HepG2 (cell line): Measurements from ENCODE around the gene IWS1. TPM values are rescaled to one million over a fixed set of nuclear protein-coding genes. Genes with fewer than 3 reads are reported as not detected.
A peak's percentile ranks its signal among the peaks of the same experiment; 100 is the strongest.

Source experiments
- HDAC6 ChIP-seq: fragments of 200-600 bp; sonication (generic); IDR thresholded peaks from 2 replicates; pipeline ENCODE4 v1.7.0; 2017; ENCODE audit warnings: mild to moderate bottlenecking, antibody characterized with exemption, low read length, low read depth
- HOMEZ ChIP-seq: IDR thresholded peaks from 2 replicates; pipeline ENCODE4 v1.6.1; 2016; ENCODE audit warnings: low read depth
- NCOA1 ChIP-seq: sonication (generic); formaldehyde crosslinking; IDR thresholded peaks from 2 replicates; pipeline ENCODE4 v1.9.0; 2021; ENCODE audit warnings: missing genetic modification reagents
- SKIL ChIP-seq: sonication (generic); formaldehyde crosslinking; IDR thresholded peaks from 2 replicates; pipeline ENCODE4 v1.8.0; 2022; ENCODE audit warnings: missing genetic modification reagents, mild to moderate bottlenecking, moderate library complexity, borderline replicate concordance
- SMC3 ChIP-seq: IDR thresholded peaks from 2 replicates; pipeline ENCODE4 v1.6.1; 2011; ENCODE audit warnings: low read length, improper control_type of control experiment
- ZNF17 ChIP-seq: sonication (generic); formaldehyde crosslinking; IDR thresholded peaks from 2 replicates; pipeline ENCODE4 v1.5.0; 2020; ENCODE audit warnings: mild to moderate bottlenecking, missing genetic modification reagents
- ZNF256 ChIP-seq: sonication (generic); formaldehyde crosslinking; conservative IDR thresholded peaks from 2 replicates; pipeline ENCODE4 v1.4.0; 2020; ENCODE audit warnings: missing genetic modification reagents
- ZNF577 ChIP-seq: sonication (generic); formaldehyde crosslinking; IDR thresholded peaks from 2 replicates; pipeline ENCODE4 v1.4.0; 2020; ENCODE audit warnings: mild to moderate bottlenecking, low read depth, missing genetic modification reagents, borderline replicate concordance
- ZNF615 ChIP-seq: sonication (generic); formaldehyde crosslinking; IDR thresholded peaks from 2 replicates; pipeline ENCODE4 v1.5.0; 2020; ENCODE audit warnings: mild to moderate bottlenecking, missing genetic modification reagents, borderline replicate concordance
- polyA plus RNA-seq, 8 experiments: library from polyadenylated mRNA; depleted of rRNA in 3 of 8; stranded (reverse) in 7 of 8; unstranded in 1 of 8; fragments of >200 nt; fragmentation: Illumina TruSeq in 4 of 8; extraction: Trizol in 4 of 8; gene quantifications; 2 replicates each; pipeline versions ENCODE4 v1.2.1 to v1.2.3, GENCODE V29; 2011 to 2016; ENCODE audit warnings: low read depth in 4 of 8, missing spikeins in 1 of 8, mixed read lengths in 1 of 8; ENCODE audit not compliant: insufficient read depth in 1 of 8
- total RNA-seq, 5 experiments: library from RNA; depleted of rRNA; stranded (reverse); fragments of >200 nt; fragmentation: Illumina TruSeq; extraction: Trizol; gene quantifications; 2 replicates each; pipeline ENCODE4 v1.2.3, GENCODE V29; 2016; ENCODE audit warnings: low read depth in 1 of 5
- TF ChIP-seq, protein P1 (sequence below): sonication (generic); formaldehyde crosslinking; IDR thresholded peaks from 2 replicates; pipeline ENCODE4 v1.9.0; 2021; ENCODE audit warnings: missing genetic modification reagents, borderline replicate concordance
- TF ChIP-seq, protein P2 (sequence below), 2 experiments: sonication (generic) in 1 of 2; formaldehyde crosslinking in 1 of 2; IDR thresholded peaks; 2 replicates each; pipeline versions ENCODE4 v1.4.0 to v1.6.1; 2016 to 2020; ENCODE audit warnings: borderline replicate concordance in 1 of 2, low read depth in 1 of 2, mild to moderate bottlenecking in 1 of 2, missing genetic modification reagents in 1 of 2

Gene IWS1
- total and polyA plus RNA-seq, 2 of the 13 experiments (the other 11 are each of a cell fraction or from before 2014, with no cell fraction given), result 28.9 to 62.3 TPM

DNA sequence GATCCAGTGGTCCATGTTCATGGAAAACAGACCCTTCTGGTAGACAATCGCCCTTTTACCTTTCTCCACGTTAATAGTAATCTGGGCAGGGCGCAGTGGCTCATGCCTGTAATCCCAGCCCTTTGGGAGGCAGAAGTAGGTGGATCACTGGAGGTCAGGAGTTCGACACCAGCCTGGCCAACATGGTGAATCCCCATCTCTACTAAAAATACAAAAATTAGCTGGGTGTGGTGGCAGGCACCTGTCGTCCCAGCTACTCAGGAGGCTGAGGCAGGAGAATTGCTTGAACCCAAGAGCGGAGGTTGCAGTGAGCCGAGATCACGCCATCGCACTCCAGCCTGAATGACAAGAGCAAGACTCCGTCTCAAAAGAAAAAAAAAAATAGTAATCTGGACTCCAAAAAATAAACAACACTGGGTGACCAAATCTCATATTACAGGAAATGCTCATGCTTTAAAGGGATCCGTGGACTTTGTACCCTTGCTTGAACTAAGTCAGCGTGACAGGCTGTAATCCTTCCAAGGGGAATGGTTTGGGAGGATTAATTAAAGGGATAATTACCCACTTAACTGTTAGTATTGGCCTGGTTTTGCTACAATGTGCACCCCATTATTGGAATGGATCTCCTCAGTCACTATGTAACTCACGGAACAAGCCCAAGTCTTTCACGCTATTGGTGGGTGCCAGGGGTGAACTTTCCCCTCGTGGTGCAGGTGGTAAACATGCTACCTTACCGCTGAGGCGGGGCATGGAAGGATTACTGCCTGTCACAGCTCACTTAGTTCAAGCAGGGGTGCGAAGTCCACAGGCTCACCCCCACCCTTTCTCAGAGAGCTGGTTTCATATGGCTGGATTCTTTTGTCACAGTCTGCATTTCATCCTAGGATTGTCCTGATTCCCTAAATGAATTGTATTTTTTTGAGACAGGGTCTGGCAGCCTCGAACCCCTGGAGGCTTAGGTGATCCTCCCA lies 71.4 kb downstream of the IWS1 start (continued):
- TF ChIP-seq SMC3 (peak; percentile 47), HOMEZ (CRISPR knock-in tag) (peak; percentile 79; the same call in 1 of the 2 replicates), ZNF615 (CRISPR knock-in tag) (peak; percentile 14; the same call in 1 of the 2 replicates), ZNF256 (CRISPR knock-in tag) (peak; percentile 75; the same call in 1 of the 2 replicates), SKIL (CRISPR knock-in tag) (peak; percentile 64; the same call in 1 of the 2 replicates), NCOA1 (CRISPR knock-in tag) (peak; percentile 98), ZNF17 (CRISPR knock-in tag) (no peak; the same call in 1 of the 2 replicates), HDAC6 (no peak), ZNF577 (no peak)
- TF ChIP-seq, protein P1, sequence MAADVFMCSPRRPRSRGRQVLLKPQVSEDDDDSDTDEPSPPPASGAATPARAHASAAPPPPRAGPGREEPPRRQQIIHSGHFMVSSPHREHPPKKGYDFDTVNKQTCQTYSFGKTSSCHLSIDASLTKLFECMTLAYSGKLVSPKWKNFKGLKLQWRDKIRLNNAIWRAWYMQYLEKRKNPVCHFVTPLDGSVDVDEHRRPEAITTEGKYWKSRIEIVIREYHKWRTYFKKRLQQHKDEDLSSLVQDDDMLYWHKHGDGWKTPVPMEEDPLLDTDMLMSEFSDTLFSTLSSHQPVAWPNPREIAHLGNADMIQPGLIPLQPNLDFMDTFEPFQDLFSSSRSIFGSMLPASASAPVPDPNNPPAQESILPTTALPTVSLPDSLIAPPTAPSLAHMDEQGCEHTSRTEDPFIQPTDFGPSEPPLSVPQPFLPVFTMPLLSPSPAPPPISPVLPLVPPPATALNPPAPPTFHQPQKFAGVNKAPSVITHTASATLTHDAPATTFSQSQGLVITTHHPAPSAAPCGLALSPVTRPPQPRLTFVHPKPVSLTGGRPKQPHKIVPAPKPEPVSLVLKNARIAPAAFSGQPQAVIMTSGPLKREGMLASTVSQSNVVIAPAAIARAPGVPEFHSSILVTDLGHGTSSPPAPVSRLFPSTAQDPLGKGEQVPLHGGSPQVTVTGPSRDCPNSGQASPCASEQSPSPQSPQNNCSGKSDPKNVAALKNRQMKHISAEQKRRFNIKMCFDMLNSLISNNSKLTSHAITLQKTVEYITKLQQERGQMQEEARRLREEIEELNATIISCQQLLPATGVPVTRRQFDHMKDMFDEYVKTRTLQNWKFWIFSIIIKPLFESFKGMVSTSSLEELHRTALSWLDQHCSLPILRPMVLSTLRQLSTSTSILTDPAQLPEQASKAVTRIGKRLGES, result peak; percentile 93
- TF ChIP-seq, protein P2, sequence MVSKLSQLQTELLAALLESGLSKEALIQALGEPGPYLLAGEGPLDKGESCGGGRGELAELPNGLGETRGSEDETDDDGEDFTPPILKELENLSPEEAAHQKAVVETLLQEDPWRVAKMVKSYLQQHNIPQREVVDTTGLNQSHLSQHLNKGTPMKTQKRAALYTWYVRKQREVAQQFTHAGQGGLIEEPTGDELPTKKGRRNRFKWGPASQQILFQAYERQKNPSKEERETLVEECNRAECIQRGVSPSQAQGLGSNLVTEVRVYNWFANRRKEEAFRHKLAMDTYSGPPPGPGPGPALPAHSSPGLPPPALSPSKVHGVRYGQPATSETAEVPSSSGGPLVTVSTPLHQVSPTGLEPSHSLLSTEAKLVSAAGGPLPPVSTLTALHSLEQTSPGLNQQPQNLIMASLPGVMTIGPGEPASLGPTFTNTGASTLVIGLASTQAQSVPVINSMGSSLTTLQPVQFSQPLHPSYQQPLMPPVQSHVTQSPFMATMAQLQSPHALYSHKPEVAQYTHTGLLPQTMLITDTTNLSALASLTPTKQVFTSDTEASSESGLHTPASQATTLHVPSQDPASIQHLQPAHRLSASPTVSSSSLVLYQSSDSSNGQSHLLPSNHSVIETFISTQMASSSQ (IDR thresholded peaks at IDR 0.05; ENCODE audit: low read depth), result peak; percentile 74; the same call in 1 of the 2 replicates
- TF ChIP-seq, protein P2 (CRISPR knock-in tag; IDR thresholded peaks at IDR 0.05; ENCODE audit: borderline replicate concordance), result peak; percentile 92; the same call in 1 of the 2 replicates
- TF ChIP-seq, all 625 proteins: peak for 370
